Hematopoietic multipotent progenitor cell treated with erythropoietin and hydrocortisone succinate and interleukin-3 and kit ligand, for 17 days (in vitro differentiated cells): ENCODE data around the gene ZNF443.
"Not testable (repeated sequence)": the region's sequence is repeated elsewhere in the genome, so short reads cannot be mapped to it uniquely, and the experiment has no call there.

ENCODE experiments used
- DNase-seq: peaks from one replicate; pipeline ENCODE4 v3.0.0-alpha.2; 2015; ENCODE audit warnings: low spot score

Gene ZNF443

DNA sequence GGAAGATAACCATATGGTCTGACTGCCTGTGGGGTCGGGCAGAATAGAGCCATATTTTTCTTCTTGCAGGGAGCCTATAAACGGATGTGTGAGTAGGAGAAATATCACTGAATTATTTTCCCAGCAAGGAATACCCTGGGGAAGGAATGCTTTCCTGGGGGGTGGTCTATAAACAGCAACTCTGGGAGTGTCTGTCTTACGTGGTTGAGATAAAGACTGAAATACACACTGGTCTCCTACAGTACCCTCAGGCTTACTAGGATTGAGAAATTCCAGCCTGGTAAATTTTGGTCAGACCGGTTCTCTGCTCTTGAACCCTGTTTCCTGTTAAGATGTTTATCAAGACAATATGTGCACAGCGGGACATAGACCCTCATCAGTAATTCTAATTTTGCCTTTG lies 23.5 kb downstream of the ZNF443 start:
- DNase-seq, result not testable (repeated sequence)

DNA sequence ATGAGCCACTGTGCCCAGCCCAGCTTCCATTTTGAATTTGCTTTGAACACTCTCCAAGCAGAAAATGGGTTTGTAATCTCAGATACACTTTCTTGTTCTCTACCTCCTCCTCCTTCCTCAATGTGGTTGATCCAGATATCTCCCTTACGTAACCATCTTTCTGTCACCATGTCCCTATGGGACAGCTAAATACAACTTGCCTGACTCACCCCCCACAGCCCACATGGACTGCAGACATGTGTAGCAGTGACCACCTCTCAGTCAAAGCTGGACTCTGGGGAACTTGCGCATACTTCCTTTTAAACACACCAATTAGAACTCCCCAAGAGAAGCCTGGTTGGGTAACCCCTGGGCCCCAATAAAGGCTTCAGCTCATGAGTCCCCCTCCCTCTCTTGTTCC lies 28.9 kb downstream of the ZNF443 start:
- no peak for DNase-seq

GRCh38 chr19:12400633-12401502 lies 40.0 kb downstream of the ZNF443 start, which contains the start of gene ZNF799:
Gene ZNF799 (minus strand): TSS chr19:12401271. CDS start chr19:12401070, 201 bp downstream.
- peak; percentile 40 for DNase-seq

GRCh38 chr19:12399901-12400632 lies 40.8 kb downstream of the ZNF443 start:
- DNase-seq, result not testable (repeated sequence)

DNA sequence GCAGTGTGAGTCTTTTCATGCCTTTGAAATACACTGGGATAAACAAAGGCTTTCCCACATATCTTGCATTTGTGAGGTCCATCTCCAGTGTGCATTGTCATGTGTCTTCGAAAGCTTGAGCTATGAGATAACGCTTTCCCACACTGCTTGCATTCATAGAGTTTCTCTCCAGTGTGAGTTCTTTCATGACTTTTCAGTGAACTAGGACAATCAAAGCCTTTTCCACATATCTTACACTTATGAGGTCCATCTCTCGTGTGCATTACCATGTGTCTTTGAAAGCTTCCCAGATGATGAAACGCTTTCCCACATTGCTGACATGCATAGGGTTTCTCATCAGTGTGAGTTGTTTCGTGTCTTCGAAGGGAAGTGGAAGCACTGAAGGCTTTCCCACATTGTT lies 49.7 kb downstream of the ZNF443 start:
- not testable (repeated sequence) for DNase-seq

- DNase-seq, result not testable (repeated sequence)
Observed at GRCh38 chr19:12386365-12386764, 54.5 kb downstream of the ZNF443 start.

DNA sequence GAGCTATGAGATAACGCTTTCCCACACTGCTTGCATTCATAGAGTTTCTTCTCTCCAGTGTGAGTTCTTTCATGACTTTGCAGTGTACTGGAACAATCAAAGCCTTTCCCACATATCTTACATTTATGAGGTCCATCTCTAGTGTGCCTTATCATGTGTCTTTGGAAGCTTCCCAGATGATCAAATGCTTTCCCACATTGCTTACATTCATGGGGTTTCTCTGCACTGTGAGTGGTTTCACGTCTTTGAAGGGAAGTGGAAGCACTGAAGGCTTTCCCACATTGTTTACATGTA lies 60.4 kb downstream of the ZNF443 start:
- no peak for DNase-seq

GRCh38 chr19:12379732-12380443 lies 60.9 kb downstream of the ZNF443 start:
- DNase-seq, result no peak
